Activated CD8-positive, alpha-beta memory T cell treated with anti-CD3 and anti-CD28 coated beads for 1 hour (primary cell): Measurements from ENCODE around the gene KRTAP5-10.
"Not testable (repeated sequence)": the region's sequence is repeated elsewhere in the genome, so short reads cannot be mapped to it uniquely, and the experiment has no call there.

ENCODE experiments used
- DNase-seq, 2 donors: peaks; one replicate each; pipeline ENCODE4 v3.0.0-alpha.2; 2020; ENCODE audit warnings: low read depth in 1 of 2; ENCODE audit errors: extremely low read depth in 1 of 2

Gene KRTAP5-10

GRCh38 chr11:71542382-71542781 is 23.0 kb upstream of the KRTAP5-10 start:
- no peak for DNase-seq

- DNase-seq, result no peak
These were observed 22.2 kb upstream of the KRTAP5-10 start for GRCh38 chr11:71542879-71543777.

DNA sequence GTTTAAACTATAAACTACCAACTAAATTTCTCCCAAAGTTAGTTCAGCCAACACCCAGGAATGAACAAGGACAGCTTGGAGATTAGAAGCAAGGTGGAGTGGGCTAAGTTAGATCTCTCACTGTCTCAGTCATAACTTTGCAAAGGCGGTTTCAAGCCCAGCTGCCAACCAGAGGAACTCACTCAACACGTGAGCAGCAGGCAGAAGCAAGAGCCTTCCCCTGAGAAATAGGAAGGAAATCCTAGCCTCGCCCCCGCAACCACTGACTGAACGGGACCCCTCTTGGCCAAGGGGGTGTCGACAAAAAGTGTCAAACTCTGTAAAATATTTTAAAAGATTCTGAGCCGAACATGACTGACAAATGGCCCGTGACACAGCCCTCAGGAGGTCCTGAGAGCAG is 21.5 kb upstream of the KRTAP5-10 start:
- no peak for DNase-seq

DNA sequence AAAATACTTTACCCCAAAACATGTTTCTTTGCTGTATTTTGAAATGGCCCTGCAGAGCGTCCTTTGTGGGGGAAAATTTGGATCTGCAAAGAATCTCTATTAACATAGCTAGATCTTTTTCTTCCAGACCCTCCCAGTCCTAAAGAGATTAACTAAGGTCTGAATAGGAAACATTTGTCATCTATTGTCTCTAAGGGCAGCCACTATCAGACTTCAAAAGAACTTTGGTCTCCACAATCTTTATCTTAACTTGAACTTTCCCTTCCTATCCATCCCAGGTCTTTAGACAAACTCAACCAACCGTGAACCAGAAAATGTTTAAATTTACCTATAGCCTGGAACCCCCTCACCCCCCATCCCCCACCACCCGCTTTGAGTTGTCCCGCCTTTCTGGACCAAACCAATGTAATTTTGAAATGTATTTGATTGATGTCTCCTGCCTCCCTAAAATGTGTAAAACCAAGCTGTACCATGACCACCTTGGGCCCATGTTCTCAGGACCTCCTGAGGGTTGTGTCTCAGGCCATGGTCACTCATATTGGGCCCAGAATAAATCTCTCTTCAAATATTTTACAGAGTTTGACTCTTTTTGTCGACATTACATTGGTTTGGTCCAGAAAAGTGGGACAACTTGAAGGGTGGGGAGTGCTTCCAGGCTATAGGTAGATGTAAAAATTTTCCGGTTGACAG is 20.7 kb upstream of the KRTAP5-10 start:
- no peak for DNase-seq

DNA sequence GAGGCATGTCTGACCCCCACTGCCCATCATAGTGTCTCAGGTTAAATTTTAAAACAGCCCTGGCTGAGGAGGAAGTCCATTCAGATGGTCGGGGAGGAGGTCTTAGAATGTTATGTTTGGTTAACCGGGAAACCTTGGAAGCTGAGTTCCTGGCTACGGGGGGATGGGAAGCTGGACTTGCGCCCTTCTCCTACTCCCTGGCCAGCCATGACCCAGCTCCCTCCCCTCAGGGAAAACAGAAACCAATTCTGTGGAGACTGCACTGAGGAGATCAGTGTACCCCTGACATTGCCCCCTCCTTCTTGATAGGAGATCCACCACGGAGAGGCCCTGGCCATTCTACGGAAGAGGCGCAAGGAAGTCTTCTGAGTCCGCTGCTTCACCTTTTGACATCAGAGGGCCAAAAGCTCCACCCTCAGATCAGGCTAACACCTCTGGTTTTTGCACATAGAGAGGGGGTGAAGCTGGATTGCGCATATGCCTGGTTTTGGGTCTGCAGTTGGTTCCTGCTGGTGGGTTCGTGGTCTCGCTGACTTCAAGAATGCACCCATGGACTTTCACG is 19.9 kb upstream of the KRTAP5-10 start:
- no peak for DNase-seq

DNA sequence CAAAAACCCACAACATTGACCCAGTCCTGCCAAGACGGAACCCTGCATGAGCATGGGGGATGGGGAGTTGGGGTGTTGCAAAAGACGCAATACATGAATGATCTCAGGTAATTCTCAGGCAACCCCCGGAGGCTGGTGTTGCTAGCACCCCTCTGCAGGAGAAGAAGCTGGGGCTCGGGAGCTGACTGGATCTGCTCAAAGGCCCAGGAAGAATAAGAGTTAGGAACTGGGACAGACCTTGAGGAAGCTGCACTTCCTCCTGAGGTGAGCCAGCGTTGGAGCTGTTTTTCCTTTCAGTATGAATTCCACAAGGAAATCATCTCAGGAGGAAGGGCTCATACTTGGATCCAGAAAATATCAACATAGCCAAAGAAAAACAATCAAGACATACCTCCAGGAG is 17.2 kb upstream of the KRTAP5-10 start, which contains the start of gene KRTAP5-9:
Gene KRTAP5-9, plus strand, starts transcription at position 301 of the 400 bp plus-strand sequence. CDS start 238 bp downstream, outside the sequence.
- DNase-seq, result no peak

GRCh38 chr11:71548716-71549151 is 16.6 kb upstream of the KRTAP5-10 start:
- DNase-seq, result no peak

DNA sequence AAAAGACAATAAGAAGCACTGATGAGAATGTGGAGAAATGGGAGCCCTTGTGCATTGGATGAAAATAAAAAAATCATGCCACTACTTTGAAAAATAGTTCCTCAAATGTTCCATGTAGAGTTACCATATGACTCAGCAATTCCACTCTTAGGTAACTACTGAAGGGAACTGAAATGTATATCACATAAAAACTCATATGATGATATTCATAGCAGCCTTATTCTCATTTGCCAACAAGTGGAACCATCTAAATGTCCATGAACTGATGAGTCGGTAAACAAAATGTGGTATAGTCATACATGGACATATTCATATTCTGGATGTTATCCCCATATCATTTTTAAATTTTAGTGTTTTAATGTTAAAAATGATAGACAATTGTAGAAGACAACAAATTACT is 13.7 kb upstream of the KRTAP5-10 start:
- no peak for DNase-seq

- no peak for DNase-seq
These were observed 10.4 kb upstream of the KRTAP5-10 start for GRCh38 chr11:71554996-71555395.

GRCh38 chr11:71555508-71555907 is 9.9 kb upstream of the KRTAP5-10 start:
- DNase-seq, result no peak

GRCh38 chr11:71556018-71556417 is 9.3 kb upstream of the KRTAP5-10 start:
- DNase-seq, result no peak

DNA sequence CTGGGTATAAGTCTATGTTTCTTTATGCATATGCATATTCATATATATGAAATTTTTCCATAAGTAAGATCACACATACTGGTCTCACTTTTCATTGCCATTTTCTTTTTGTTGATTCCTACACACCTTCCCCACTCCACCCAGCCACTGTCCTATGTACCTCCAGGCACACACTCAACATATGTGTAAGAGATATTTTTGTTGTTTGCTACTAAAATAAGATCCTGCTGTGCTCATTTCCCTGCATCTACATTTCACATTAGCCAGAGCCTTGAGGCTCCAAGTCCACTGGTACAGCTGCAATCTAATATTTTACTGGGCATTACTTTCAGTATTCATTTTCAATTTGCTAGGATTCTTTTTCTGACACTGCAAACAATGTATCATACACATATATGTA is 8.1 kb upstream of the KRTAP5-10 start:
- DNase-seq, result no peak

DNA sequence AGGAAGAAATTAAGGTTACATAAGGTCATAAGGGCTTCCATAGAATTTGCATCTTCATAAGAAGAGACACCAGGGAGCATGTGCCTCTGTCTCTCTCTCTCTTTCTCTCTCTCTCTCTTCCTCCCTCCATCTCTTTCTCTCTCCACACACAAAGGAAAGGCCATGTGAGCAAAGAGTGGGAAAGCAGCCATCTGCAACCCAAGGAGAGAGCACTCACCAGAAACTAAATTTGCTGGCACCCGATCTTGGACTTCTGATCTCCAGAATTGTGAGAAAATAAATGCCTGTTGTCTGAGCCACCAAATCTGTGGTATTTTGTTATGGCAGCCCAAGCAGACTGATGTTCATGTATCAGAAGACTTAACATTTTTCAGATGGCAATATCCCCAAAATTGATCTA is 6.4 kb upstream of the KRTAP5-10 start:
- DNase-seq, result no peak

GRCh38 chr11:71562120-71562519 is 3.2 kb upstream of the KRTAP5-10 start:
- no peak for DNase-seq

DNA sequence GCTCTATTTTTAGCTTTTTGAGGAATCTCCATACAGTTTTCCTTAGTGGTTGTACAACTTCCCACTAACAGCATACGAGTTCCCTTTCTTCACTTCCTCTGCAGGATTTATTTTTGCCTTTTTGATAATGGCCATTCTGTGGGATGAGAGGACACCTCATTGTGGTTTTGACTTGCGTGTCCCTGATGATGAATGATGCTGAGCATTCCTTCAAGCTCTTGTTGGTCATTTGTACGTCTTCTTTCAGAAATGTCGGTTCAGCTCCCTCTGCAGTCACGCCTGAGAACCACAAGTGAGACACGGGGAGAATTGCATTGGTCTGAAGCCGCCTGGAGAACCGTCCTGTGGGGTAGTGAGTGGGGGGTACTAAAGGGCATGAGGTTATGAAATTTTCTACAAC is 2.0 kb upstream of the KRTAP5-10 start:
- DNase-seq, result no peak

DNA sequence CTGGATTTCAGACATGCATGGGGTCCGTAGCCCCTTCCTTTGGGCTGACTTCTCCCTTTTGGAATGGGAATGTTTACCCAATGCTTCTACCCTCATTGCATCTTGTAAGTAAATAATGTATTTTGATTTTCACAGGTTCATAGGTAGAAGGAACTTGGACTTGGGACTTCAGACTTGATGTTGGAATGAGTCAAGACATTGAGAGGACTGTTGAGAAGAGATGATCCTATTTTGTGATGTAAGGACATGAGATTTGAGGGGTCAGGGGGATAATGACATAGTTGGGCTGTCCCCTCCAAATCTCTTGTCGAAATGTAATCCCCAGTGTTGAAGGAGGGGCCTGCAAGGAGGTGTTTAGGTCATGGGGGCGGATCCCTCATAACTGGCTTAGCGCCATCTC is 933 bp upstream of the KRTAP5-10 start:
- no peak for DNase-seq

DNA sequence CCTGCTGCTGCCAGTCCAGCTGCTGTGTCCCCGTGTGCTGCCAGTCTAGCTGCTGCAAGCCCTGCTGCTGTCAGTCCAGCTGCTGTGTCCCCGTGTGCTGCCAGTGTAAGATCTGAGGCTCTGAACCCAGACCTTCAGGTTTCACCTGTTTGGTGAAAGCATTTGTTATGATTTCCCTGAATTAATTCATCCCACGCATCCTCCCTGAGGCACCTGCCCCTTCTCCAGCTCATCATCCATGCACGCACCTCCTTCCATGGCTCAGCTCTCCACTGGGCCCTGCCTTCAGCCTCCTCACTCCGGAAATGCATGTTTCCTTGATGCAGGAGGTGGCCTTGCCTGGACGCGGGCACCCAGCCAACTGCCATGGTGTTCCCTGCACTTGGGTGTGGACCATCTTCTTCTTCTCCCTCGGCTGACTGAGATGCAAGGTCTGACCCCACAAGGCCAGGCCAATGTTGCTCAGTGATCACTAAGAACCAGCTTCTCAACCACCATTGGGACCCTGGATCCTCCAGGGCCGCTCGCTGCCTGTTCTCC is 788 bp downstream of the KRTAP5-10 start:
- DNase-seq, result no peak

- not testable (repeated sequence) for DNase-seq
These were observed 1.6 kb downstream of the KRTAP5-10 start for GRCh38 chr11:71566626-71567599.

DNA sequence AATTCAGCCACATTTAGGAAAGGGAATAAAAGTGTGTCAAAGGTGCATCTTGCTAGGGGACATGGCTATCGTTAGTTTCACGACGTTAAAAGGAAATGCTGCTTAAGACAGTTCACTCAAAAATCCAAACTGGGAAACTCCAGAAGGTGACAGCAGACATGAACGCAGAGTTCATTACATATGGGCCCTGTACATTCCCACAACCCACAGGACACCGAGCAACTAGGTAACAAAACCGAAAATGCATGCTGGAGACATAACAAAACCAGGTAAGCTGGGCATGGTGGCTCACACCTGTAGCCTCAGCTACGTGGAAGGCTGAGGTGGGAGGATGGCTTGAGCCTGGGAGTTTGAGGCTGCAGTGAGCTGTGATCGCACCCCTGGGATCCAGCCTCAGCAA is 2.3 kb downstream of the KRTAP5-10 start:
- DNase-seq, result not testable (repeated sequence)

DNA sequence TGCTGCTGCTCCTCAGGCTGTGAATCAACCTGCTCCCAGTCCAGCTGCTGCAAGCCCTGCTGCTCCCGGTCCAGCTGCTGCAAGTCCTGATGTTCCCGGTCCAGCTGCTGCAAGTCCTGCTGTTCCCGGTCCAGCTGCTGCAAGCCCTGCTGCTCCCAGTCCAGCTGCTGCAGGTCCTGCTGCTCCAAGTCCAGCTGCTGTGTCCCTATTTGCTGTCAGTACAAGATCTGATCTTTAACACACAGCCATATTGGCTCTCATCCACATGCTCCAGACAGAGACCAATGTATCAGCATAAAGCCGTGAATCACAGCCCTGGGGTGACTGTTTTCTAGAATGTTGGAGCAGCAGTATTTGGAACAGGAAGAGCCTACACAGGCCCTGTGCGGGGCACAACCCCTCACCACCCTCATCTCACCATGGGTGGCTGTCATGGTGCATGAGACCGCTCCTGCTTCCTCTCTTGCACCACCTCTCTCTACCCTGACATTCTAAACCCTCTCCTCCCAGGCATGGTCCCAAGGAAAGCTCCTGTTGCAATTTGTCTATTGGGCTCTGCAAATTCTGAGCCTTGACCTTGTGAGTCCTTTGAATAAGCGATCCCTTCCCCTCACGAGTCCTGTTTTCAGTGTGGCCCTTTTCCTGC is 3.5 kb downstream of the KRTAP5-10 start:
- no peak for DNase-seq
